ENCODE data around the gene ZG16.
"Not testable (repeated sequence)": the region's sequence is repeated elsewhere in the genome, so short reads cannot be mapped to it uniquely, and the experiment has no call there.

ZG16 gene

GRCh38 chr16:29745121-29745852, 32.8 kb upstream of the ZG16 start:
- no peak for DNase-seq (ENCODE audit: extremely low read depth, low read depth)
- TF ChIP-seq, protein P1, sequence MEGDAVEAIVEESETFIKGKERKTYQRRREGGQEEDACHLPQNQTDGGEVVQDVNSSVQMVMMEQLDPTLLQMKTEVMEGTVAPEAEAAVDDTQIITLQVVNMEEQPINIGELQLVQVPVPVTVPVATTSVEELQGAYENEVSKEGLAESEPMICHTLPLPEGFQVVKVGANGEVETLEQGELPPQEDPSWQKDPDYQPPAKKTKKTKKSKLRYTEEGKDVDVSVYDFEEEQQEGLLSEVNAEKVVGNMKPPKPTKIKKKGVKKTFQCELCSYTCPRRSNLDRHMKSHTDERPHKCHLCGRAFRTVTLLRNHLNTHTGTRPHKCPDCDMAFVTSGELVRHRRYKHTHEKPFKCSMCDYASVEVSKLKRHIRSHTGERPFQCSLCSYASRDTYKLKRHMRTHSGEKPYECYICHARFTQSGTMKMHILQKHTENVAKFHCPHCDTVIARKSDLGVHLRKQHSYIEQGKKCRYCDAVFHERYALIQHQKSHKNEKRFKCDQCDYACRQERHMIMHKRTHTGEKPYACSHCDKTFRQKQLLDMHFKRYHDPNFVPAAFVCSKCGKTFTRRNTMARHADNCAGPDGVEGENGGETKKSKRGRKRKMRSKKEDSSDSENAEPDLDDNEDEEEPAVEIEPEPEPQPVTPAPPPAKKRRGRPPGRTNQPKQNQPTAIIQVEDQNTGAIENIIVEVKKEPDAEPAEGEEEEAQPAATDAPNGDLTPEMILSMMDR (IDR thresholded peaks at IDR 0.05; ENCODE audit: low read depth, low read length) = no peak

GRCh38 chr16:29745853-29746345, 32.2 kb upstream of the ZG16 start, which contains the start of gene C16orf54:
C16orf54 (minus strand) TSS chr16:29745990; CDS start chr16:29744951, 1,039 bp downstream.
- no peak for DNase-seq (ENCODE audit: extremely low read depth, low read depth)
- TF ChIP-seq, protein P1 (IDR thresholded peaks at IDR 0.05; ENCODE audit: low read depth, low read length) = no peak

- not testable (repeated sequence) for DNase-seq (ENCODE audit: extremely low read depth, low read depth)
Observed at GRCh38 chr16:29746518-29746917, 31.5 kb upstream of the ZG16 start.

- TF ChIP-seq, protein P1 (IDR thresholded peaks at IDR 0.05; ENCODE audit: low read depth, low read length) = no peak
Observed at GRCh38 chr16:29747947-29748759, 29.9 kb upstream of the ZG16 start.

DNA sequence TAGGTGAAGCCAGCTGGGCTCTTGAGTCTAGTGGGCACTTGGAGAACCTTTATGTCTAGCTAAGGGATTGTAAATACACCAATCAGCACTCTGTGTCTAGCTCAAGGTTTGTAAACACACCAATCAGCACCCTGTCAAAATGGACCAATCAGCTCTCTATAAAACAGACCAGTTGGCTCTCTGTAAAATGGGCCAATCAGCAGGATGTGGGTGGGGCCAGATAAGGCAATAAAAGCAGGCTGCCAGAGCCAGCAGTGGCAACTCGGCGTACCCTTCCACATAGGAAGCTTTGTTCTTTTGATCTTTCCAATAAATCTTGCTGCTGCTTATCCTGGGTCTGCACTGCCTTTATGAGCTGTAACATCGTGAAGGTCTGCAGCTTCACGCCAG, 29.3 kb upstream of the ZG16 start:
- not testable (repeated sequence) for DNase-seq (ENCODE audit: extremely low read depth, low read depth)

More at GRCh38 chr16:29747947-29748759, 29.9 kb upstream of the ZG16 start:
- DNase-seq (ENCODE audit: extremely low read depth, low read depth) = no peak

DNA sequence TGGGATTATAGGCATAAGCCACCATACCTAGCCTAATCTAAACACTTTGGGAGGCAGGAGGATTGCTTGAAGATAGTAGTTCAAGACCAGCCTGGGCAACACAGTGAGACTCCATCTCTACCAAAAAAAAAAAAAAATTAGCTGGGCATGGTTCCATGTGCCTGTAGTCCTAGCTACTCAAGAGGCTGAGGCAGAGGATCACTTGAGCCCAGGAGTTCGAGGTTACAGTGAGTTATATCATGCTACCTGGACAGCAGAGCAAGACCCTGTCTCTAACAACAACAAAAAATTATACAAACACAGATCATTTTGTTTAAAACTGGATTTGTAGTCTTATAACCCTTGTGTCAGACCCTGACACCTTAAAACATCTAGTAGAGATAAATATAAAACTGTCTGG, 24.5 kb upstream of the ZG16 start:
- no peak for DNase-seq (ENCODE audit: extremely low read depth, low read depth)
- TF ChIP-seq, protein P1 (IDR thresholded peaks at IDR 0.05; ENCODE audit: low read depth, low read length) = no peak

GRCh38 chr16:29756654-29757053, 21.4 kb upstream of the ZG16 start:
- TF ChIP-seq, protein P1 (IDR thresholded peaks at IDR 0.05; ENCODE audit: low read depth, low read length) = no peak
- DNase-seq (ENCODE audit: extremely low read depth, low read depth) = no peak

GRCh38 chr16:29757086-29757485, 21.0 kb upstream of the ZG16 start:
- not testable (repeated sequence) for DNase-seq (ENCODE audit: extremely low read depth, low read depth)

Measured in AG09319 (cell line).